Activated gamma-delta T cell treated with anti-CD3 and anti-CD28 coated beads, Interleukin-2, amount 50 U/mL, for 16 hours (primary cell): Measurements from ENCODE around the gene MB21D2.
"Not testable (repeated sequence)": the region's sequence is repeated elsewhere in the genome, so short reads cannot be mapped to it uniquely, and the experiment has no call there.

ENCODE experiments used
- DNase-seq: peaks from one replicate; pipeline ENCODE4 v3.0.0-alpha.2; 2020; ENCODE audit warnings: low read depth

Gene MB21D2

DNA sequence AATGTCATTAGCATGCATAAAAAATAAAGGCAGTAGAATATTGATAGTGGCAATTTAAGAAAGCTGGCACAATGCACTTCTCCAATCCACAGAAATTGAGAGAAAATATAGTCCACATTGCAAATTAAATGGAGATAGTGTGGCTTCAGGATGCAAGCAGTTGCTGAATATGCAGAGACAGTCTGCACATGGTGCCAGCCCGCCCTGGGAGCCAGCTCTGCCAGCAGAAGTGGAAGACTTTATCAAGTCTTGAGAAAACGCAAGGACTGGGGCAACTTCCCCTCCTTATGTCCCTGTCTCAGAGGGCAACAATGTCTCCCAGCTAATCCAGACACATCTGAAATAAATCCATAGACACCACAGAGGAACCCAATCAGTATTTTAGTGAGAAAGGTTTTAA, 57.2 kb downstream of the MB21D2 start:
- DNase-seq = no peak

- no peak for DNase-seq
Observed at GRCh38 chr3:192858849-192859585, 58.6 kb downstream of the MB21D2 start.

DNA sequence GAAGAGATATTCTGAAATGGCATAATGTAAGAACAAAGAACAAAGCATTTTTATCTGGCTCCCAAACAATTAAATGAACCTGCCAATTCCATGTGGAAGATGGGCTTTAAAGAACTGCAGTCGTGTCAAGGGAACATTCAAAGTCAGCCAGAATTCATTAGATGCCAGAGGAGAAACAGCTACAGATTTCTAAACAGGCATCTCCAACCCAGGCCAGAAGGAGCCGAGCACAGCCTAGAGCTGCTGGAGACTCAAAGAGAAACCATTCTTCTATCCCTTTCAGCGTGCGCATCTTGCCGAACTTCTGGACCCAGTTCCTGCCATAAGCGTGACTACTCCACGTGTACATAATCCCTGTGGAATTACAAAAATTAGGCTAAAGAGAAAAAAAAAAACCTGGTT, 60.4 kb downstream of the MB21D2 start:
- DNase-seq = no peak

GRCh38 chr3:192855434-192855833, 62.2 kb downstream of the MB21D2 start:
- no peak for DNase-seq

DNA sequence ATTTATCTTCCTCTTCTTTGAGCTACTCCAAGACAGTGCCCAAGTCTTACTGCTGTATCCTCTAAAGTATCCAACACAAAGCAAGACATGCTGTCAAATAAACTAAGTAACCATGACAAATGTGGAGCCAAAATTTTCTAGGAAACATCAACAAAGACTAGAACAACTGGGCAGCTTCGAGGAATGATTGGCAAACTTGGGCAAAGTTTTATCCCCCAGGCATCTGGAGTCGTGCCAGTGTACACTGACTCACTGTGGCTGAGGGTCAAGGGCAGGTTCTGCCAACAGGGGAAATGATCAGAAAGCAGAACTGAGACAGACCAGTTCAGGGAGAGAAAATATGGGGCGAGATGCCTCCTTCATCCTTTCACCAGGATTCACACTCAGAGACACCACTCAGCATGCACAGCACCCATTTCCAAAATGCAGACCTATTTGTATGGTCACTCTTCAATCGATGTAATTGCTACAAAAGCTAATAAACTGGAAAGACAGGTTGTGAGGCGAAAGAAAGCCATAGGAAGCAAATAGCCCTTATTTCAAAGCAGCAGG, 65.8 kb downstream of the MB21D2 start:
- DNase-seq = no peak

- no peak for DNase-seq
Observed at GRCh38 chr3:192850451-192850981, 67.1 kb downstream of the MB21D2 start.

- DNase-seq = not testable (repeated sequence)
Observed at GRCh38 chr3:192849821-192850220, 67.8 kb downstream of the MB21D2 start.

DNA sequence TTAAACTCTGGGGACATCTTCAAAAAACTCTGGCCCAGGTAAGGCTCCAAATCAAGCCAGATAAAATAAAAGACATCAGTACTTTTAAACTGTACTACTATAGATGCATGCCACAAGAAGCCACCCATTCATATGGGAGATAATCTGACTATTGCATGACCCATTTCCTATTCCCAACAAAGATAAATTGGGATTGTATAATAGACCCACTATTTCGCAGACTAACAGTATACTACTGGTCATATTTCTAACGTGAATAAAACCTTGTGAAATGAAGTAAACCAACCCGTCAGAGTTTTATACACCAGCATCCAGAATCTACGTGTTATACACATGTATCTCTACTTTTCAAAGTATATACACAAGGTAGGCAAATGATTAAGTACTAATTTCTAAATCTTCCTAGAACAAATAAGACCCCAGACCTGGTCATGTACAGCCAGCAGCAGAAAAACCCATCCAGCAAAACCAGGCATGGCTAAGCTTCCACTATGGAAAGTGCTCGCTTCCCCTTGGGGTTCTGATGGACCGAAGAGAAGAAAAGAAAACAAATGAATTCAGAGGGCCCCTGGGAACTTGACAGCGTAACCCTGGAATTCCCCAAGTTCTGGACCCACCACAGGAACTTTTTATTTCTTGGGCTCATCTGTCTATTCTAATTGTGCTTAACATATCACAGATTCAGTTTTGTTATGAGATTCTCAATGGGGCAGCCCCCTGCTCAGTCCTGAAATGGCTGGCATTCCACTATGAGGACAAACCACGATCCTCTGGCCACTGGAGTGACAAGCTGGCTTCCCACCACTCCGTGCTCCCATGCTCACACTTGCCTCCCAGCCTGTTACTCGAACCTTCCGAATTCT, 69.1 kb downstream of the MB21D2 start:
- DNase-seq = no peak

- DNase-seq = no peak
Observed at GRCh38 chr3:192847941-192848340, 69.7 kb downstream of the MB21D2 start.

DNA sequence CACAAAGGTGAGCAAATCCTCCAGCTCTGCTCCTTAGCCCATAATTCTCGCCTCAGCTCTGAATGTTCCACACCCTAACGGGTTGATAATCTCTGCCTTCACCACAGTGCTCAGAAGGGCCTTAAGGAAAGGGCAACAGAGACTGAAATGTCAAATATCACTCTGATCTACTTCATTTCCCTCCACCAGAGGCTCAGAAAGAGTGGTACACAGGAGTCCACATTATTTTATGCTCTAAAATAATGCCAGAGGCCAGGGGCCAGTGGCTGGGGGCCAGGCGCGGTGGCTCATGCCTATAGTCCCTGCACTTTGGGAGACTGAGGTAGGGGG, 72.2 kb downstream of the MB21D2 start:
- no peak for DNase-seq

DNA sequence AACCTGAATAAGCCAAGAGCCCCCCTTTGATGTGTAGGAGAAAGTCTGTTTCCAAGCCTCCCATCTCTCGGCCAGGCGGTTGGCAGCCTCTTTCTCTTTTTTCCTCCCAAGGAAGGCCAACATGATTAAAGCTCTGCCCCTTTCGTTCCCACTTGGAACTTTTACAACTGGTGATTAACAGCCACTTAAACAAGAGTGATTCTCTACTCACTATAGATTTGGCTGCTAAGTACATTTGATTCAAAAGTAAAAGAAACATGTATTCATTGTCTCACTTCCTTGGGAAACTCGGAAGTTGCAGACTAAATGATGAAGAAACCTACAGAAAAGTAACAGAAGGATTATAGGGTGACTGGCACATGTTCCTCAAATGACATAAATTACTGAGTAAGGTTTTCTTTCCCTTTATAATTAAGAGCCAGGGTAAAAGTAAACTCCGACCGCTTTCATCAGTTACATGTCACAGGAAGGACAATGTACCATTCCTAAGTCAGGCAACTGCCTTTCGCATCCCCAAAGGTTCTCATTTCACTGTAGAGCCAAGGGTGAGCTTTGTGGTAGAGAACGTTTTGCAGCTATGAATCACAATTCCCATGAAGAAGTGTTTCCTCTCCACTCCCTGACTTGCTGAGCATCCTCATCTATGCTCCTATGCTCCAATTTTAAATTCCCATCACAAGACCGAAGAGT, 72.7 kb downstream of the MB21D2 start:
- no peak for DNase-seq

DNA sequence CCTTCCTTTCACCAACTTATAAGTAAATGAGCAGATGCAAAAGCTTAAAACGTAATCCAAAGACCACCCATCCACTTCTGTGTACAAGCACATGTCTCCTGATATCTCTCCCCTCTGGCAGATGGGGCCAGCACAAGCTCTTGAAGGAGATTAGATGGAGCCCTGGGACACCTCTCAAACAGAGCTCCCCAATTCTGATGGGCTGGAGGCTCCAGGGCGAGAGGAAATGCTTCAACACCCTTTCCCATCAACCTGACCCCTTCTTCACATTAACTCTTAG, 73.2 kb downstream of the MB21D2 start:
- no peak for DNase-seq

DNA sequence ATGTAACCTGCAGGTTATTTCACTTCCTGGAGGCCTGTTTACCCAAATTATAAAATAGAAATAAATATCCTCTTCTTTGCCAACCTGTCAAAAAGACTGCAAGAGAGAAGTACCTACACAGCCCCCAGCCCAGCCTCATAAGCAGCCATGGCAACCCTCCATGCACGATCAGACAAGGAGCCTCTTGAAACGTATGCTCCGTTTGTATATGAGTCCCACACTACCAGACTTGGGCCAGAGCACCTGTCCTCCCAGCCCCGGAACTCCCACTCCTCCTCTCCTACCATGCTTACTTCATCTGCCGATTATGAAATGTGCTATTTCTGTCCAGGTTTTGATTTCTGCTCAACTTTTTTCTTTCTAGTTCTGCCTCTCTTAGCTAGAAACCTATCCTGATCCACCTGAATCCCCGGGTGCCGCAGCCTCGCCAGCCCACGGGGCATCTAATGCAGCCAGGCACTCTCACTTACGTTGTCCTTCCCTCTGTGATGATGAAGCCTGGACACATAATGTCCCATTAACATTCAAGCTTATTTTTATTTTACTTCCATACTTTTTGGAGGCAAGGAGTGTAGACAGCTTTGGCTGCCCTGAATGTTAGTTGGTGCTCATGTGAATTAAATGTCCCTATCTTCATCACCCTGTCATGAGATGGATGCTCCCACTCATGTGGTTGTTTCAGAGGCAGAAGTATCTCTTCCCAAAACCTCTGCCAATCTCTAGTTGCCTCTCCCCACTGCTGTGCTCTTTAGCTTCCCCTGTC, 73.8 kb downstream of the MB21D2 start:
- DNase-seq = no peak

DNA sequence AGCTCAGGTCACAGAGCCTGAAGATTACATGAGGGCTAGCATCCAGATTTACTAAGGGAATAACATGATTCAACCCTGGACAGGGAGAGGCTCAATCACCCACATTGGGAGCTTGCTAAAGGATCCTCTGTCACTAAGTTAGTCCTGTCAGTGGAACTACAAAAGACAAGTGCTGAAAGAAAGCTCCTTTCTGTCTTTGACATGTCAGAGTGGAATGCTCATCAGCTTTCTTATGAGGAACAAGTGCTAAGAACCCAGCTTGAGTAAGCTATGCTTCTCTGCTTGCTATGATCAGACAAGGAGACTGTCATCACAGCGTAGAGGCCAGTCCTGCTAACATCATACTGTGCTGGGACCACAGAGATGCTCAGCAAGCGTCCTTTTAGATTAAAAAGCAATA, 74.5 kb downstream of the MB21D2 start:
- DNase-seq = no peak

GRCh38 chr3:192842711-192843110, 74.9 kb downstream of the MB21D2 start:
- DNase-seq = no peak

DNA sequence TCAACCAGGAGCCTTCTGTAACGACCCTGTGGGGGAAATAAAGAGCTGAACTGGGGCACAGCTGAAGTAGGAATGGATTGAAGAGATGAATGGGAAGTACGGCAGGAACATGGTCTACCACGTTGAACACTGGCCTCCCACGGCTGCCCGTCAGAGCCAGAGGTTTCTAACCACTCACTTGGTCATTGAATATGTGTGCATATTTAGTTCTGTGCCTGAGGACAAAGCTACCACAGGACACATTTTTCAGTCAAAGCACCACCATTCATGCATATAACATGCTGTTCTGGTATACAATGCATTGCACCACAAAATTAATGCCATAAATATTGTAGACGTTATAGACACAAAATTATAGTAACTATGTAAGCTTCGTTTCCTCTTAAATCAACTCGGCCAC, 75.5 kb downstream of the MB21D2 start:
- no peak for DNase-seq

DNA sequence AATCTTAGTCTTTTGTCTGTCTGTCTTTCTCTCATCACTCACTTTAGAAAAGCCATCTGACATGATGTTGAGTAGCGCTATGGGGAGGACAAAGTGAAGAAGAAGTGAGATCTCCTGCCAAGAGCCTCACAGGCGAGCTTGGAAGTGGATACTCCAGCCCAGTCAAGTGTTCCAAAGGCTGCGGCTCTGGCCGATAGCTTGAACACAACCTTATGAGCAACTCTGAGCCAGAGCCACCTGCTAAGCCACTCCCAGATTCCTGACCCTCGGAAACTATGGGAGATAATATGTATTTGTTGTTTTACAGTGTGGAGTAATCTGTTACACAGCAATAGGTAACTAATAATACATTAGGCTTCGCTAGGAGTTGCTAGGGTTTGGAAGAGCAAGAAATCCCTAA, 76.2 kb downstream of the MB21D2 start:
- DNase-seq = no peak

- DNase-seq = no peak
Observed at GRCh38 chr3:192840143-192840836, 77.4 kb downstream of the MB21D2 start.

- no peak for DNase-seq
Observed at GRCh38 chr3:192835818-192836815, 81.5 kb downstream of the MB21D2 start.

DNA sequence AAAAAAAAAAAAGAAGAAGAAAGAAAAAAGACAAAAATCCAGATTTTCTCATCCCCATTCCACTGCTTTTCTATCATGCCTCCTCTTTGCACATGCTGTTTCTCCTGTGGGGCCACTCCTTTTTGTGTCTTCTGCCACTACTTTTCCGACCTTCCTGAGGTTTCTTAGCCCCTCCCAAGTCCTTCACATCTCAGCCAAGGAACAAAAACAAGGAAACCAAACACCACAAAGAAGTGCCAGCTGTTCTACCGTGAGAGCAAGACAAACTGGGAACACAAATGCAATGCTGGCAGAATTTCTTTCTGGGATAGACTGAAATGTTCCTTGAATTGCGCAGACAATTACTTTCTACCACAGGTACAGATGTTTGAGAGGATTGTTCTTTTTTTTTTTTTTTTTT, 83.2 kb downstream of the MB21D2 start:
- no peak for DNase-seq
